Activated CD4-positive, alpha-beta T cell treated with anti-CD3 and anti-CD28 coated beads, Interleukin-2, Interleukin-4, amounts not matched to agents 100 ng/mL and 50 ng/mL, durations not matched to agents 16 hours and 8 hours (primary cell): ENCODE data around the gene SLC28A1.

Experiments
- DNase-seq: peaks from one replicate; pipeline ENCODE4 v3.0.0-alpha.2; 2020; ENCODE audit warnings: low spot score

SLC28A1 gene

GRCh38 chr15:84886211-84886983 lies 1.9 kb downstream of the SLC28A1 start:
- DNase-seq = no peak

GRCh38 chr15:84886984-84887299 lies 2.5 kb downstream of the SLC28A1 start:
- DNase-seq = no peak

- no peak for DNase-seq
Observed at GRCh38 chr15:84887938-84888337, 3.5 kb downstream of the SLC28A1 start.

GRCh38 chr15:84888639-84889038 lies 4.2 kb downstream of the SLC28A1 start:
- no peak for DNase-seq

GRCh38 chr15:84889313-84889990 lies 5.0 kb downstream of the SLC28A1 start:
- DNase-seq = no peak

GRCh38 chr15:84889991-84890669 lies 5.7 kb downstream of the SLC28A1 start:
- no peak for DNase-seq

- DNase-seq = no peak
Observed at GRCh38 chr15:84890670-84891162, 6.3 kb downstream of the SLC28A1 start.

- no peak for DNase-seq
Observed at GRCh38 chr15:84891339-84891738, 6.9 kb downstream of the SLC28A1 start.

- DNase-seq = no peak
Observed at GRCh38 chr15:84892786-84893307, 8.4 kb downstream of the SLC28A1 start.

- DNase-seq = no peak
Observed at GRCh38 chr15:84893607-84894006, 9.1 kb downstream of the SLC28A1 start.

- no peak for DNase-seq
Observed at GRCh38 chr15:84894736-84895425, 10.4 kb downstream of the SLC28A1 start.

GRCh38 chr15:84898761-84899160 lies 14.3 kb downstream of the SLC28A1 start:
- no peak for DNase-seq

GRCh38 chr15:84899750-84900149 lies 15.3 kb downstream of the SLC28A1 start:
- no peak for DNase-seq

- no peak for DNase-seq
Observed at GRCh38 chr15:84901540-84901939, 17.1 kb downstream of the SLC28A1 start.

GRCh38 chr15:84903751-84904150 lies 19.3 kb downstream of the SLC28A1 start:
- no peak for DNase-seq

- no peak for DNase-seq
Observed at GRCh38 chr15:84904419-84904818, 20.0 kb downstream of the SLC28A1 start.

- DNase-seq = no peak
Observed at GRCh38 chr15:84905016-84905916, 20.8 kb downstream of the SLC28A1 start.

GRCh38 chr15:84907731-84908130 lies 23.3 kb downstream of the SLC28A1 start:
- no peak for DNase-seq

- no peak for DNase-seq
Observed at GRCh38 chr15:84908564-84908963, 24.1 kb downstream of the SLC28A1 start.

- no peak for DNase-seq
Observed at GRCh38 chr15:84909029-84909428, 24.6 kb downstream of the SLC28A1 start.

- DNase-seq = no peak
Observed at GRCh38 chr15:84909782-84910181, 25.3 kb downstream of the SLC28A1 start.
